K562 (cell line): ENCODE results near the gene GADD45B. TPM values are rescaled to one million over a fixed set of nuclear protein-coding genes. Genes with fewer than 3 reads are reported as not detected.

Experiments used
- ADNP ChIP-seq: fragments of 200-800 bp; sonication (Bioruptor generic); IDR thresholded peaks from 2 replicates; pipeline ENCODE4 v1.6.1; 2016; ENCODE audit warnings: missing genetic modification characterization, missing compliant biosample characterization
- ASH1L ChIP-seq: fragments of 450-650 bp; IDR thresholded peaks from 2 replicates; pipeline ENCODE4 v1.6.1; 2018; ENCODE audit warnings: borderline replicate concordance, mild to moderate bottlenecking, low read depth; ENCODE audit not compliant: partially characterized antibody
- ATF1 ChIP-seq, 2 experiments: fragments of 450-650 bp in 1 of 2; IDR thresholded peaks; 2 replicates each; pipeline ENCODE4 v1.6.1; 2016; ENCODE audit warnings: missing compliant biosample characterization in 1 of 2, missing genetic modification characterization in 1 of 2
- HMGXB4 ChIP-seq: sonication (generic); formaldehyde crosslinking; IDR thresholded peaks from 2 replicates; pipeline ENCODE4 v1.8.1; 2023; ENCODE audit warnings: mild to moderate bottlenecking, missing genetic modification reagents
- HSF4 ChIP-seq: fragments of 250-450 bp; sonication (Bioruptor Pico); IDR thresholded peaks from 2 replicates; pipeline ENCODE4 v2.1.2; 2022; ENCODE audit warnings: mild to moderate bottlenecking, moderate library complexity, borderline replicate concordance
- JUNB ChIP-seq: fragments of 450-650 bp; formaldehyde crosslinking; conservative IDR thresholded peaks from 2 replicates; pipeline ENCODE4 v1.4.0; 2020; ENCODE audit warnings: mild to moderate bottlenecking
- PCBP1 ChIP-seq: fragments of 200-400 bp; formaldehyde crosslinking; IDR thresholded peaks from 2 replicates; pipeline ENCODE4 v1.6.1; 2018; ENCODE audit warnings: mild to moderate bottlenecking, low read depth, low read length; ENCODE audit not compliant: poor library complexity, severe bottlenecking
- POLR2A ChIP-seq: fragments of 450-650 bp; conservative IDR thresholded peaks from 2 replicates; pipeline ENCODE4 v1.6.1; 2016
- RB1 ChIP-seq: fragments of 450-650 bp; IDR thresholded peaks from 2 replicates; pipeline ENCODE4 v1.6.1; 2017; ENCODE audit warnings: low read depth, mild to moderate bottlenecking
- SIN3B ChIP-seq: fragments of 450-650 bp; IDR thresholded peaks from 2 replicates; pipeline ENCODE4 v1.6.1; 2017; ENCODE audit warnings: low read depth, mild to moderate bottlenecking, moderate library complexity
- SMARCB1 ChIP-seq: IDR thresholded peaks from 2 replicates; pipeline ENCODE4 v1.6.1; 2011; ENCODE audit warnings: improper control_type of control experiment, low read depth; ENCODE audit not compliant: insufficient read length
- STAG1 ChIP-seq: sonication (generic); formaldehyde crosslinking; IDR thresholded peaks from 2 replicates; pipeline ENCODE4 v1.5.0; 2020; ENCODE audit warnings: missing genetic modification reagents, borderline replicate concordance
- THRA ChIP-seq: fragments of 450-650 bp; IDR thresholded peaks from 2 replicates; pipeline ENCODE4 v1.6.1; 2017; ENCODE audit warnings: mild to moderate bottlenecking, moderate library complexity
- YY1 ChIP-seq, 3 experiments: IDR thresholded peaks; 2 replicates each; pipeline ENCODE4 v1.6.1; 2011; ENCODE audit warnings: low read length in 2 of 3, mild to moderate bottlenecking in 2 of 3, moderate library complexity in 2 of 3, borderline replicate concordance in 1 of 3, control low read depth in 1 of 3, low read depth in 1 of 3; ENCODE audit not compliant: insufficient read depth in 3 of 3, insufficient replicate concordance in 2 of 3, control insufficient read depth in 1 of 3, insufficient read length in 1 of 3; ENCODE audit errors: extremely low read depth in 1 of 3
- ZBED1 ChIP-seq: IDR thresholded peaks from 2 replicates; pipeline ENCODE4 v1.6.1; 2014
- ZBTB17 ChIP-seq: fragments of 450-650 bp; formaldehyde crosslinking; IDR thresholded peaks from 2 replicates; pipeline ENCODE4 v1.4.0; 2020; ENCODE audit warnings: mild to moderate bottlenecking
- ZFPM2 ChIP-seq: fragments of 250-450 bp; sonication (Bioruptor Pico); IDR thresholded peaks from 2 replicates; pipeline ENCODE4 v1.5.1; 2022; ENCODE audit warnings: mild to moderate bottlenecking
- ZKSCAN8 ChIP-seq: fragments of 200-800 bp; sonication (Bioruptor generic); IDR thresholded peaks from 2 replicates; pipeline ENCODE4 v1.6.1; 2016; ENCODE audit warnings: missing genetic modification characterization, missing compliant biosample characterization
- ZNF197 ChIP-seq: fragments of 200-800 bp; sonication (Bioruptor generic); IDR thresholded peaks from 2 replicates; pipeline ENCODE4 v1.6.1; 2016; ENCODE audit warnings: low read depth, missing genetic modification characterization, missing compliant biosample characterization
- ZNF778 ChIP-seq: fragments of 450-650 bp; formaldehyde crosslinking; IDR thresholded peaks from 2 replicates; pipeline ENCODE4 v1.4.0; 2020; ENCODE audit warnings: mild to moderate bottlenecking, moderate library complexity
- polyA plus RNA-seq, 8 experiments: library from polyadenylated mRNA; depleted of rRNA in 4 of 8; stranded (reverse) in 5 of 8; unstranded in 3 of 8; fragments of >200 nt; fragmentation: Nextera tagmentation in 2 of 8; fragmentation: Illumina TruSeq in 1 of 8; extraction: Ambion mirVana in 2 of 8; extraction: Trizol in 1 of 8; gene quantifications; 2 replicates each; pipeline versions ENCODE4 v1.2.1 to v1.2.3, GENCODE V29; 2011 to 2014; ENCODE audit warnings: inconsistent platforms in 1 of 8, missing spikeins in 1 of 8
- total RNA-seq, 7 experiments: library from RNA; depleted of rRNA in 6 of 7; stranded (reverse); fragments of >200 nt in 6 of 7; fragmentation: Illumina TruSeq in 2 of 7; extraction: Trizol in 2 of 7; gene quantifications; 2 replicates each; pipeline versions ENCODE4 v1.2.1 to v1.2.3, GENCODE V29; 2011 to 2021; ENCODE audit warnings: low replicate concordance in 1 of 7
- TF ChIP-seq, protein P1 (sequence below): fragments of 450-650 bp; IDR thresholded peaks from 2 replicates; pipeline ENCODE4 v1.6.1; 2017; ENCODE audit warnings: antibody characterized with exemption
- TF ChIP-seq, protein P2 (sequence below): fragments of 250-450 bp; sonication (Bioruptor Pico); IDR thresholded peaks from 2 replicates; pipeline ENCODE4 v1.5.0; 2020; ENCODE audit warnings: mild to moderate bottlenecking, borderline replicate concordance

Gene GADD45B
- total and polyA plus RNA-seq, 9 of the 15 experiments (the other 6 are each of a cell fraction or from before 2014, with no cell fraction given): 0.06 to 4.1 (median 2.1) TPM

DNA sequence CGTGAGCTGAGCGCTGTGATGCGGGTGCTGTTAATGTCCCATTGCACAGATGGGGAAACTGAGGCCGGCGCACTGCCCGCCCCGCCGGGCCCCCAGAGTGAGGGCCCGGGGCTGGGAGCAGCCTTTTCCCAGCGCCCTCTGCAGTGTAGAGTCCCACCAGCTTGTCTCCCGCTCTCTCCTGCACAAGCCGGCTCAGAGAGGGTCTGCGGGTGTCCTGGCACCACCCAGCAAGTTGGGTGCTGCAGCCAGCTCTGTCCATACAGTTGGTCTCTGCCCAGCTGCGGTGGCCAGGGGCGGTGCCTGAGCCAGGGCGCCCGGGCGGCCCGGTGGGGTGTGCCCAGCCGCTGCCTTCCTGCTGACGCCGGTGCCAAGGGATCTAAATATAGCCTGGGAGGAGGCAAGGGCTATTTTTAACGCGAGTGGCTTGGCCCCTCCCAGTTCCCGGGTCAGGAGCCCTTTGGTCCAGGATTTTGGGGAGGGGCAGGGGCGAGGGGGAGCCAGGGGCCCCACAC lies 19.3 kb downstream of the GADD45B start (continued):
- TF ChIP-seq, protein P1, sequence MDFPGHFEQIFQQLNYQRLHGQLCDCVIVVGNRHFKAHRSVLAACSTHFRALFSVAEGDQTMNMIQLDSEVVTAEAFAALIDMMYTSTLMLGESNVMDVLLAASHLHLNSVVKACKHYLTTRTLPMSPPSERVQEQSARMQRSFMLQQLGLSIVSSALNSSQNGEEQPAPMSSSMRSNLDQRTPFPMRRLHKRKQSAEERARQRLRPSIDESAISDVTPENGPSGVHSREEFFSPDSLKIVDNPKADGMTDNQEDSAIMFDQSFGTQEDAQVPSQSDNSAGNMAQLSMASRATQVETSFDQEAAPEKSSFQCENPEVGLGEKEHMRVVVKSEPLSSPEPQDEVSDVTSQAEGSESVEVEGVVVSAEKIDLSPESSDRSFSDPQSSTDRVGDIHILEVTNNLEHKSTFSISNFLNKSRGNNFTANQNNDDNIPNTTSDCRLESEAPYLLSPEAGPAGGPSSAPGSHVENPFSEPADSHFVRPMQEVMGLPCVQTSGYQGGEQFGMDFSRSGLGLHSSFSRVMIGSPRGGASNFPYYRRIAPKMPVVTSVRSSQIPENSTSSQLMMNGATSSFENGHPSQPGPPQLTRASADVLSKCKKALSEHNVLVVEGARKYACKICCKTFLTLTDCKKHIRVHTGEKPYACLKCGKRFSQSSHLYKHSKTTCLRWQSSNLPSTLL: no peak
- TF ChIP-seq PCBP1: no peak
- TF ChIP-seq ADNP (tag): peak; percentile 81
- no peak for TF ChIP-seq SIN3B
- TF ChIP-seq YY1 (IDR thresholded peaks at IDR 0.05; ENCODE audit: borderline replicate concordance in 1 of 3, control insufficient read depth in 1 of 3, extremely low read depth in 1 of 3, insufficient read depth in 3 of 3, insufficient read length in 1 of 3, insufficient replicate concordance in 2 of 3, low read depth in 1 of 3, low read length in 2 of 3): no peak
- no peak for TF ChIP-seq JUNB (CRISPR knock-in tag)
- TF ChIP-seq STAG1 (CRISPR knock-in tag): no peak
- 0 out of 2 replicates have a peak, but pooled peaks have one; percentile 5 for TF ChIP-seq RB1
- TF ChIP-seq POLR2A: no peak
- TF ChIP-seq ZBED1: no peak
- no peak for TF ChIP-seq ZNF778
- no peak for TF ChIP-seq ATF1 (CRISPR knock-in tag; IDR thresholded peaks at IDR 0.05)
- peak; percentile 35; the same call in 1 of the 2 replicates for TF ChIP-seq ATF1 (tag; IDR thresholded peaks at IDR 0.05)
- TF ChIP-seq, protein P2, sequence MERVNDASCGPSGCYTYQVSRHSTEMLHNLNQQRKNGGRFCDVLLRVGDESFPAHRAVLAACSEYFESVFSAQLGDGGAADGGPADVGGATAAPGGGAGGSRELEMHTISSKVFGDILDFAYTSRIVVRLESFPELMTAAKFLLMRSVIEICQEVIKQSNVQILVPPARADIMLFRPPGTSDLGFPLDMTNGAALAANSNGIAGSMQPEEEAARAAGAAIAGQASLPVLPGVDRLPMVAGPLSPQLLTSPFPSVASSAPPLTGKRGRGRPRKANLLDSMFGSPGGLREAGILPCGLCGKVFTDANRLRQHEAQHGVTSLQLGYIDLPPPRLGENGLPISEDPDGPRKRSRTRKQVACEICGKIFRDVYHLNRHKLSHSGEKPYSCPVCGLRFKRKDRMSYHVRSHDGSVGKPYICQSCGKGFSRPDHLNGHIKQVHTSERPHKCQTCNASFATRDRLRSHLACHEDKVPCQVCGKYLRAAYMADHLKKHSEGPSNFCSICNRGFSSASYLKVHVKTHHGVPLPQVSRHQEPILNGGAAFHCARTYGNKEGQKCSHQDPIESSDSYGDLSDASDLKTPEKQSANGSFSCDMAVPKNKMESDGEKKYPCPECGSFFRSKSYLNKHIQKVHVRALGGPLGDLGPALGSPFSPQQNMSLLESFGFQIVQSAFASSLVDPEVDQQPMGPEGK: no peak
- no peak for TF ChIP-seq ZFPM2 (CRISPR knock-in tag)
- no peak for TF ChIP-seq ZKSCAN8 (CRISPR knock-in tag)
- no peak for TF ChIP-seq HSF4 (CRISPR knock-in tag)
- TF ChIP-seq ASH1L: no peak
- TF ChIP-seq THRA: no peak
- TF ChIP-seq ZBTB17: no peak
- TF ChIP-seq SMARCB1: no peak
- no peak for TF ChIP-seq ZNF197
- TF ChIP-seq HMGXB4: no peak
